ENCODE measurements around the gene CCDC40.

- no peak for TF ChIP-seq POLR2AphosphoS5 (IDR thresholded peaks at IDR 0.05; ENCODE audit: low read depth, low read length)
- no peak for TF ChIP-seq TAF1 (IDR thresholded peaks at IDR 0.05; ENCODE audit: borderline replicate concordance, insufficient read depth, low read length)
Measured at GRCh38 chr17:80065478-80066170, 29.2 kb downstream of the CCDC40 start.

Data from PFSK-1 (cell line).